Esophagus muscularis mucosa (tissue), 4 donors: Measurements from ENCODE around the gene ADAMTS2.

Experiments
- CTCF ChIP-seq, 3 experiments: fragments of 200-600 bp in 2 of 3; fragments of 450-650 bp in 1 of 3; sonication (generic) in 2 of 3; IDR thresholded peaks; one replicate each; pipeline ENCODE4 v1.5.1; 2017 to 2019; ENCODE audit warnings: antibody characterized with exemption in 3 of 3, mild to moderate bottlenecking in 2 of 3, moderate library complexity in 1 of 3
- EP300 ChIP-seq: sonication (generic); formaldehyde crosslinking; IDR thresholded peaks from one replicate; pipeline ENCODE4 v1.6.1; 2017; ENCODE audit warnings: antibody characterized with exemption
- POLR2A ChIP-seq: fragments of 450-650 bp; IDR thresholded peaks from one replicate; pipeline ENCODE4 v1.6.1; 2017; ENCODE audit warnings: antibody characterized with exemption, moderate library complexity, mild to moderate bottlenecking, low read depth

DNA sequence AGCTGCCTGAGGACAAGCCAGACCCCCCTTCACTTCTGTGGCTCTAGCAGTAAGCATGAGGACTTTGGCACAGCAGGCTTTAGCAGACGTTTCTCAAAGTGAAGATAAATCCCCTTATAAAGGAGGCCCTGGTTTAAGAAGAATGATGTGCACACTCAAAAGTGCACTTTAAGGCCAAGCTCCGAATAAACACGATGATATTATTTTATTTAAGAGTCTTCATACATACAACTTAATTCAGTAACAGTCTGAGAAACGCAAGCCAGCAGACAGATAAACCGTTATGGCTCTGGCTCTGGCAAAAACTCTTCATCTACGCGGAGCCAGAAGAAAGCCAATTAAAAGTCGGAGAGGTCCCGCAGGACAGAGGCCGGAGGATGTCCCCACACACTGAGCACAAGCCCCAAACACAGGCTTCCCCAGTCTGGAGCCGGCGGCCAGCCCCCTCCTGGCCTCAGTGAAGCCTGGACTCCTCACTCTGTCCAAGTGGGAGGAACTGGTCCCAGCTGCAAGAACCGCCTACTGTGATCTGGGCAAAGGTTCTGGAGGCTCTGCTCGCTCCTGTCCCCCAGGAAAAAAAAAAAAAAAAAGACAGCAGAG, 44.6 kb downstream of the ADAMTS2 start:
- TF ChIP-seq CTCF (IDR thresholded peaks at IDR 0.05) (no peak), EP300 (no peak), POLR2A (no peak)
